T47D (cell line): ENCODE results near the gene UBAC2.
"Not testable (repeated sequence)": the region's sequence is repeated elsewhere in the genome, so short reads cannot be mapped to it uniquely, and the experiment has no call there.

Source experiments
- DNase-seq, 2 experiments: peaks; one replicate each; pipeline versions ENCODE4 v3.0.0 to v3.0.0-alpha.2; 2011 to 2012; ENCODE audit warnings: low read depth in 1 of 2, low spot score in 1 of 2
- JUND ChIP-seq: IDR thresholded peaks from 2 replicates; pipeline ENCODE4 v1.6.1; 2012; ENCODE audit warnings: low read depth
- in situ Hi-C: cut with HindIII; loops from 2 replicates; pipeline ENCODE4 v1.10.0; 2016; ENCODE audit warnings: low sequenced_read_pairs, low pct_unique_long_range_greater_than_20kb

UBAC2 gene

GRCh38 chr13:99389520-99390304, 189.1 kb downstream of the UBAC2 start:
- no peak for TF ChIP-seq JUND
- no peak for DNase-seq
- in situ Hi-C loops, result no loop called here

GRCh38 chr13:99390601-99391000, 189.9 kb downstream of the UBAC2 start:
- DNase-seq, result no peak
- in situ Hi-C loops, result no loop called here
- TF ChIP-seq JUND, result no peak

DNA sequence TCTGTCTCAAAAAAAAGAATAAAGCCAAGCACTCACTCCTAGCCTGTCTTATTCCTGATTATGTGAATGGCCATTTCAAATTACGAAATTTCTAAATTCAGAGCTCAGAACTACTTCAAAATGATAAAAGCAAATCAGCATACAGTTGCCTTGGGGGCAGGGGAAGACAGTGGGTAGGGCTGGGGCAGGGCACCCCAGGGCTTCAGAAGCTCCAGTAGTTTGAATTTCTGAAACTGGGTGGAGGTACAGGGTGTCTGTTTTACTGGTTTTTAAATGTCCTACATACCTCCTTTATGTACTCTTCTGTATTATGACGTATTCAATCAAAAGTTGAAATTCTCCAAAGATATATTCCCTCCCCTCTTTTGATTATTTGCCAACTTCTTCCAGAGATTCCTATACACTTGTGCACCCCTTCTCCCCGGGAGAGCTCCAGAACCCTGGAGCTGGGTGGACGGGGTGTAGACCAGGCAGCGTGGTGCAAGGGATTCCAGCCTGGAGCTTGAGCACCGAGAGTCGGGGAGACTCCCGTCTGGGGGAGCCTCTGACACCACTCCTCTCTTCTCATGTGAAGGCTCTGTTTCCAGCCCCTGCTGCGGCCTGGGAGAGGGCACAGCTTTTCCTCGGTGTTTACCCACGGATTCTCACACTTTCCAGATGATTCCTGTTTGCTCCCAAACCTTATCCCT, 191.3 kb downstream of the UBAC2 start:
- TF ChIP-seq JUND, result no peak
- DNase-seq, result no peak
- in situ Hi-C loops, result no loop called here

DNA sequence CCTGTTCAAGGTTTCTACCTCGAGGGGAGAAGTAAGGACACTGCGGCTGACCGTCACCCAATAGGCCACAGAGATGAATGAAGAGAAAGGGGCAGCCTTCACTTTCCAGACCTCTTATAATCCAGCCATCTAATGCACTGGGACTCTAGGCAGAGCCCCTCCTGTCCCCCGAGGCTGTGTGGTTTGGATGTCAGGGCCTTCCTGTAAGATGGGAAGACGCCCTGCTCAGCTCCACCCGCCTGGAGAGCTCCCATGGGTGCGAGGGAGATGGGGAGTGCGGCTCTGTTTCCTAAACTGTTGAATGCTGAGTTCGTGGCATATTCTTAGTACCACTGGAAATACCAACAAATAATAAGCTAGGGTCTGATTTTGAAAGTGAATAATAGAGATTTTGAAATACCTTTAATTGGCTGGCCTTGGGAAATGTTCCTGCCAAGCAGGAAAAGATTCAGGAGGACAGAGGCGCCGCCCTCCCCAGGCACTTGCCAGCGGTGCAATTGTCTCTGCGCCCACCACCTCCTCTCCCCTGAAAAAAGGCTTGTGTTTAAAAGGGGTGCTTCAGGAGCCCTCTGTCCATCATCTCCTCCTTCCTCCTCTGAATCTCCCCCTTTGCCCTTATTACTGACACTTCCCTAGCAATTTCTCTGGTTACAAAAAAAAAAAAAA, 191.9 kb downstream of the UBAC2 start:
- TF ChIP-seq JUND, result no peak
- in situ Hi-C loops, result no loop called here
- DNase-seq, result no peak

- DNase-seq, in situ Hi-C loops: not testable (repeated sequence)
Measured at GRCh38 chr13:99393391-99393790, 192.7 kb downstream of the UBAC2 start.

DNA sequence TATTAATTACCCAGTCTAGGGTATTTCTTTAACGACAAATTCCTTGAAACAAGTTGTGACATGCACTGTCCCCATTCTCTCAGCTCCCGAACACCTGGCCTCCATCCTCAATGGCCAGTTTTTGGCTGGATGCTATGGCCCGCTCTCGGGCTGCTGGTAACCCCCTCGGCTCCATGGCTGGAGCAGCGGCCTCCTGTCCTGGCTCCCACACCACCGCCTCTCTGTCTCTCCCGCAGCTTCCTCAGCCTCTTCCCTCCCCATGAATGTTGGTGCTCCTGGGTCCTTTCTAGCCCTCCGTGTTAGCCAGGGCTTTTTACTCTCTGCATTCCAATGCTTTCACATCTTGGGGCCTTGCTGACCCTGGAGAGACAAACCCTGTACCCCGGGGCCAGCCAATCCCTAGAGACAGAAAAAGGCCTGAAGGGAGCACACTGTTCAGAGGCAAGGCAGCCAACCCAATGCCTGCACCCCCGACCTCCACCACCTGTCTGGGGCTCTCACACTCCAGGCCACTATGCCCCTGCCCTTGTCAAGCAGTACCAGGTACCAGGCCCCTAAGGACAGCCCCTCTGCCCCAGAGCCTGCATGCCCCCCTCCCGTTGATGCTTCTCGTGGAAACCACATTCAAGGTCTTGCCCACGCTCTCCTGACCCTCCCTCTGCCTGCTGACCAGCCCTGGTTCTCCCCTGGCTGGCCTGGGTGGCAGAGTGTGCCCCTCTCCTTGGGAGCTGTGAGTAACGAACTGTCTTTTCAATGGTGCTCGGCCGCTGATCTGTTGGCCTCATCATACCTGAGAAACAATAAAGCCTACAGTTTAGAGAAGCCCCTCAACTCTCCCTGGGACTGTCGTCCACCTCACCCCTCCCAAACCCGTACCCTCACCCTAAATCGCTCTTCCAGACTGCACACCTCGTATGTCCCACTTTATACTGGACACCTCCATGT, 193.4 kb downstream of the UBAC2 start:
- DNase-seq, result no peak
- TF ChIP-seq JUND, result no peak
- in situ Hi-C loops, result no loop called here

GRCh38 chr13:99395436-99395835, 194.8 kb downstream of the UBAC2 start:
- in situ Hi-C loops, result no loop called here
- DNase-seq, result no peak
- no peak for TF ChIP-seq JUND

DNA sequence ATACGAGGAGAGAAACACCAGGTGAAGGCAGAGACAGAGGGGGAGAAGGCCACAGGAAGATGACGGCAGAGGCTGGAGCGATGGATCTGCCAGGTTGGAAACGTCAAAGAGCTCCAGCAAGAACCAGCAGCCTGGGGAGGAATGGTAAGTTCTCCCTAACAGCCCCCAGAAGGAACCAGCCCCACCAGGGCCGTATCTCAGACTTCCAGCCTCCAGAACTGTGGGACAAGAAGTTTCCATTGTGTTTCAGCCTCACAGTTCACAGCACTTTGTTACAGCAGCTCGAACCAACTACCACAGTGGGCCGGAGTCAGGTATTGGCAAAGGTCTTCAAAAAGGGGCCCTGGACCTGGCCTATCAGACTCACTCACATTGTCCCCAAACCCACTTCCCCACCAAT, 195.8 kb downstream of the UBAC2 start:
- no peak for TF ChIP-seq JUND
- in situ Hi-C loops, result no loop called here
- no peak for DNase-seq

GRCh38 chr13:99398071-99398470, 197.4 kb downstream of the UBAC2 start:
- in situ Hi-C loops, result no loop called here
- no peak for DNase-seq
- no peak for TF ChIP-seq JUND

DNA sequence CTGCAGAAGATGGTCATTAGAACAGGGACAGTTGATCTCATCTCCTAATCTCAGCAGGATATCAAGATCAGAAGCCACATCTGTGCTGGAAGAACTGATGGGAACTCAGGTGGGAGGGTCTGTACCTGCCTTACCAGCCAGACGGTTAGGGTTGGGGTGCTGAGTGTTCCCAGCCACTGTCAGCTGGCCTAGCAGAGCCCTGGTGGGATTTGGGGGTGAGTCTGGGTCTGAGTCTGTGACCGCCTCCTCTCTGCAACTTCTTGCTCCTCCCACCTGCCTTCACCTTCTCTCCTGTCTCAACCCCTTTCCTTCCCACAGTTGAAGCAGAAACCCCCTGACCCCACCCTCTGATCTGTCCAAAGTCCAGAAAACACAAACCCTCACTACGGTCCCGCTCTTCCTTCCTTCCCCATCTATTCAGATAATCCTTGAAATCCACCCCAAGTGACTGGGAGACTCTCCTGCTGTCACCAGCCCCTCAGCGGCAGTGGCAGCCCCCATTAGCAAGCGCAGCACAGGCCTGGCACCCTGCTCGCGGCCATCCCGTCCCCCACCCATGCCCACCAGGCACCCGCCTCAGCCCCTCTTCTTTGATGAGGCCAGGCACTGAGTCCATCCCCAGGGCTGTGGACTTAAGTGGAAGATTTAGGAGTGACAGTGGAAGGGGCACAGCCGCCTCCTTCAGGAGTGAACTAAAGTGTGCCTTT, 198.4 kb downstream of the UBAC2 start:
- TF ChIP-seq JUND, result no peak
- in situ Hi-C loops, result no loop called here
- DNase-seq, result no peak

DNA sequence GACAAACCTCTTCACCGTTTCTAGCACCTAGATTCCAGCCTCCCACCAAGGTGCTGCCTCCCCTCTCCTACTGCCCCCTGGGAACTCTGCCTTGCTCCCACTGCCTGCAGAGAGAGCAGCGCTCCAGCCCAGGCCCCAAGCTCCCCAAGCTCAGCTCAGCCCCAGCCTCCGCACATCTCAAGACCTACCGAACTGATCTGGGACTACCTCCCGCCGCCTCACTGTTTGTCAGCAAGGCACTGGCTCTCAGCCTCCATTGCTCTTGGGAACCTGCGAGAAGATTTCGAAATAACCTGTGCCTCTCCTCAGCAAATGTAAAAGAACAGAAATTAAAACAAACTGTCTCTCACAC, 198.9 kb downstream of the UBAC2 start:
- in situ Hi-C loops, result no loop called here
- DNase-seq, result no peak
- no peak for TF ChIP-seq JUND
